ENCODE data around the gene OPRL1. TPM values are rescaled to one million over a fixed set of nuclear protein-coding genes. Genes with fewer than 3 reads are reported as not detected.

Gene OPRL1
- total RNA-seq, 3 donors from 2014 or later = 1.6 to 3.4 (median 2.3) TPM

DNA sequence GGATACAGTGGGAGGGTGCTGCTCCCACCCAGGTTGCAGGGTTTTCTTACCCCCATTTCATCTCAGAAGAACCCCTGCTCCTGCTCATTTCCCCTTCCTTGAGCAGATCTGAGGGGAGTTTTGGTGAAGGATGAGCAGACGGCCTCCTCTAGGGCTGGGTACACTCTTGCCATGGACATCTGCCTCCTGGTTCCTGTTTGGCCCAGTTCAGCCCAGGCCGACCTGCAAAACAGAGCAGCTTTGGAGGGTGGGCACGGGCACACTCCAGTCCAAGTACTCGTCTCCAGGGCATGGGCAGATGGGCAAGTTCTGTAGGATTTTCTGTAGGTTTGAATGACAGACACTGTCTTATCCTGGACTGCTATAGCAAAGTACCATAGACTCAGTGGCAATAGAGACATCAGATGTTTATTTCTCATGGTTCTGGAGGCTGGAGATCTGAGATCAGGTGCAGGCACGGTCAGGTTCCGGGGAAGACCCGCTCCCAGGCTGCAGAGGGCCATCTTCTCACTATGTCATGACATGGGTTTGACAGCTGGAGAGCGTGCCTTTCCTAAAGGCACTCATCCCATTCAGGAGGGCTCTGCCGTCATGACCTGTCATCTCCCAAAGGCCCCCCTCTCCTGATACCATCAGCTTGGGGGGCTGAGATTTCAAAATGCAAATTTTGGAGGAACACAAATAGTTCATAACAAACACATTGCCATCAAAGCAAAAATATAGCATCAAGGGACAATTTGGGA is 21.2 kb downstream of the OPRL1 start:
- Histone ChIP-seq H3K4me3 (no peak overlapping the region), H3K9me3 (no peaks in the 10 kb centered on the region), H3K27ac (no peak overlapping the region), H3K27me3 (peaks cover 5 to 34% of the 10 kb centered on the region in 2 donors), H3K36me3 (no peaks in the 10 kb centered on the region), H3K4me1 (no peaks in the 10 kb centered on the region)
- no peak for DNase-seq (ENCODE audit: low spot score in 2 of 2)
- TF ChIP-seq CTCF (IDR thresholded peaks at IDR 0.05) = no peak
- no peak for TF ChIP-seq POLR2AphosphoS5 (IDR thresholded peaks at IDR 0.05)
- TF ChIP-seq POLR2A (IDR thresholded peaks at IDR 0.05) = no peak
- intact Hi-C loops (cut with DNase I; ENCODE audit: low total_unique reads) = no loop called here

DNA sequence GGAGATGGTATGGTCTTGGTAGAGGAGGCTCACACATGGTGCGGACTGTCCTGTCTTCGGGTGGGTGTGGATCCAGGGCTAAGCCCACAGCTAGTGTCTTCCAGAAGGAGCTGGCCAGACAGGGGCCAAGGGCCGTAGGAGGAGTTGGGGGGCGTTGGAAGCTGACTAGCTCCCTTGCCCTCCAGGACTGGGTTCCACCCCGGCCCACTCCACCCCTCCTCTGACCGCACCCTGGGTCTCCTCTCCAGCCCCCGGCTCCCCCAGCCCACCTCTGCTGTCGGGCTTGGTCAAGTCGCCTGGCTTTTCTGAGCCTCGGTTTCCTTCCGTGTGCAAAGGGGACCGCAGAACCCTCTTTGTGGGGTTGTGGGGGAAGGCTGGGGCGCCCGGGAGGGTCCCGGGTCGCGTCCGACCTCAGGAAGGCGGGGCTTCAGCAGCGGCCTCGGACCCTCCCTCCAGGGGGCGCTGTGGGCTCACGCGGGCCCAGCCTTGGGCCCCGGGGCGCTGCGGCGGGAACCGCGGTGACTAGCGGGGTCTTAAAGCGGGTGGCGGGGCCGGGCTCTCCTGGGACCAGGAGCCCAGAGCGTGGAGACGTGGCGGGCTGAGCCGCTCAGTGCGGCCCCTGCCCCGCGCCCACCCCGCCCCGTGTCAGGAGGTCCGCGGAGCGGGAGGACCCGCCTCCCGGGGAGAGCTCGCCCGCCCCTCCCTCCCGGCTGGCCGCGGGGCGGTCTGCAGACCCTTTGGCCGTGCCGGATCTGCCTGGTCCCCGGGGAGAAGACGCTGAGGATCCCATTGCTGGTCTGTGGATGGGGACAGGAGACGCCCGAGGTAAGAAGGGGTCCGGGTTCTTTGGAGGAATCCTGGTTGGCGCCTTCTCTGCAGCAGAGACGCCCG is 22.1 kb downstream of the OPRL1 start:
- H3K27ac ChIP-seq = no peak overlapping the region
- TF ChIP-seq CTCF (IDR thresholded peaks at IDR 0.05) (peak in 2 of 3 donors; percentile 21 to 26), POLR2AphosphoS5 (IDR thresholded peaks at IDR 0.05) (no peak)
- intact Hi-C loops (cut with DNase I; ENCODE audit: low total_unique reads) = no loop called here
- no peaks in the 10 kb centered on the region for H3K36me3 ChIP-seq
- DNase-seq (ENCODE audit: low spot score in 2 of 2) = no peak
- no peaks in the 10 kb centered on the region for H3K4me1 ChIP-seq
- H3K4me3 ChIP-seq = peak overlapping the region; percentile 11 to 68 (median 47)
- peaks cover 5 to 34% of the 10 kb centered on the region in 2 donors for H3K27me3 ChIP-seq
- no peaks in the 10 kb centered on the region for H3K9me3 ChIP-seq

GRCh38 chr20:64102647-64103354 is 22.9 kb downstream of the OPRL1 start:
- DNase-seq (ENCODE audit: low spot score in 2 of 2) = no peak

DNA sequence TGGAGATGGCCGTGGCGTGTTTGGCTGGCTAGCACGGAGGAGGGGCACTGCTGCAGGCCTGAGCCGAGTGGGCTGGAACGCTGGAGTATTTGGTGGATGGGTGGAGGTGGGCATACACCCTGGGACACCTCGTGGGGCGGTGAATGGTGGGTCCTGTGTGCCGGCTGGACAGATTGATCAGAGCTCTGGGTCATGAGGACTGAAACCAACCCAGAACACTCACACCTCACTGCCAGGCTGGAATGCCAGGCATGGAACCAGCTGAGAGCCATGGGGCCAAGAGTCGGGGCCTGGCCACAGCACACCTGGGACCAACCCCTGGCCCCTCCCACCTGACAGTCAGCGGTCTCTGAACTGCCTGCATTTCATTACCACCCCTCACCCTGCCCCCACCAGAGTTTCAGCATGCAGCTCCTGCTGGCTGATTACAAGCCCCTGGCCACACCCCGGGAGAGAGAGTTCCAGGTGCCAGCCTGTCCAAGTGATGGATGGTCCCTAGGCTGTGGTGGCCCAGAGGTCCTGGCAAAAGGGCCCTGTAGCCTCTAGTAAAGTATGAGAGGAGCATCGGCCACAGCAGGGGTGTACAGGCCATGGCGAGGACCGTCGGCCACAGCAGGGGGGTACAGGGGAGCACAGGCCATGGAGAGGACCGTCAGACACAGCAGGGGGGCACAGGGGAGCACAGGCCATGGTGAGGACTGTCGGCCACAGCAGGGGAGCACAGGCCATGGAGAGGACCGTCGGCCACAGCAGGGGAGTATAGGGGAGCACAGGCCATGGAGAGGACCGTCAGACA is 24.2 kb downstream of the OPRL1 start:
- no peak for DNase-seq (ENCODE audit: low spot score in 2 of 2)
- H3K4me3 ChIP-seq = no peak overlapping the region
- no peak for TF ChIP-seq POLR2A (IDR thresholded peaks at IDR 0.05)
- no peak for TF ChIP-seq POLR2AphosphoS5 (IDR thresholded peaks at IDR 0.05)
- no peak for TF ChIP-seq CTCF (IDR thresholded peaks at IDR 0.05)
- no peak overlapping the region for H3K27ac ChIP-seq
- peaks cover 5 to 34% of the 10 kb centered on the region in 2 donors for H3K27me3 ChIP-seq
- H3K9me3 ChIP-seq = no peaks in the 10 kb centered on the region
- H3K4me1 ChIP-seq = no peaks in the 10 kb centered on the region
- H3K36me3 ChIP-seq = no peaks in the 10 kb centered on the region
- intact Hi-C loops (cut with DNase I; ENCODE audit: low total_unique reads) = no loop called here

More at GRCh38 chr20:64102647-64103354, 22.9 kb downstream of the OPRL1 start:
- no peak for TF ChIP-seq CTCF (IDR thresholded peaks at IDR 0.05)
- TF ChIP-seq POLR2A (IDR thresholded peaks at IDR 0.05) = no peak
- no peak for TF ChIP-seq POLR2AphosphoS5 (IDR thresholded peaks at IDR 0.05)
- H3K27ac ChIP-seq = no peak overlapping the region
- intact Hi-C loops (cut with DNase I; ENCODE audit: low total_unique reads) = no loop called here
- no peaks in the 10 kb centered on the region for H3K4me1 ChIP-seq
- no peaks in the 10 kb centered on the region for H3K36me3 ChIP-seq
- no peaks in the 10 kb centered on the region for H3K9me3 ChIP-seq
- peaks cover 5 to 34% of the 10 kb centered on the region in 2 donors for H3K27me3 ChIP-seq
- H3K4me3 ChIP-seq = peak overlapping the region in 2 of 3 donors; percentile 47 to 68

Data from breast epithelium (tissue), 4 donors.